Ovary (tissue), 9 donors: Measurements from ENCODE around the gene TBCD. TPM values are rescaled to one million over a fixed set of nuclear protein-coding genes. Genes with fewer than 3 reads are reported as not detected.

Source experiments
- DNase-seq, 5 donors: peaks; one replicate each; pipeline ENCODE4 v3.0.0-alpha.2; 2019 to 2020
- H3K27ac ChIP-seq, 2 donors: fragments of 200-600 bp; one replicate each; pipeline versions ENCODE4 v1.5.1 to v1.8.0; 2019 to 2022
- H3K27me3 ChIP-seq: fragments of 200-600 bp; one replicate; pipeline ENCODE4 v1.8.0; 2022
- H3K36me3 ChIP-seq: fragments of 200-600 bp; sonication (generic); one replicate; pipeline ENCODE4 v1.5.1; 2019
- H3K4me1 ChIP-seq: one replicate; pipeline ENCODE4 v1.8.1; 2013; ENCODE audit warnings: mild to moderate bottlenecking, moderate library complexity; ENCODE audit not compliant: insufficient read depth
- H3K4me3 ChIP-seq: fragments of 200-600 bp; sonication (generic); one replicate; pipeline ENCODE4 v1.5.1; 2017
- H3K9me3 ChIP-seq, 2 donors: fragments of 200-600 bp in 1 of 2; sonication (generic) in 1 of 2; one replicate each; pipeline versions ENCODE4 v1.5.1 to v1.8.1; 2013 to 2019; ENCODE audit warnings: mild to moderate bottlenecking in 1 of 2, moderate library complexity in 1 of 2
- CTCF ChIP-seq, 3 donors: fragments of 450-650 bp in 2 of 3; fragments of 200-600 bp in 1 of 3; IDR thresholded peaks; one replicate each; pipeline versions ENCODE4 v1.5.1 to v1.8.0; 2016 to 2022; ENCODE audit warnings: antibody characterized with exemption in 3 of 3, mild to moderate bottlenecking in 1 of 3
- EP300 ChIP-seq: sonication (generic); formaldehyde crosslinking; IDR thresholded peaks from one replicate; pipeline ENCODE4 v1.6.1; 2017; ENCODE audit warnings: antibody characterized with exemption
- POLR2A ChIP-seq: fragments of 450-650 bp; IDR thresholded peaks from one replicate; pipeline ENCODE4 v1.6.1; 2017; ENCODE audit warnings: antibody characterized with exemption, mild to moderate bottlenecking, moderate library complexity
- WGBS, 3 donors: extraction: QIAGEN DNeasy Blood & Tissue Kit in 1 of 3; methylation state at CpG; one replicate each; pipeline versions ENCODE4 v1.1.5 to v1.1.7; 2013 to 2017; 5-methylcytosine and 5-hydroxymethylcytosine counted together
- intact Hi-C, 4 donors: fragments of 100-400 bp; cut with DNase I; formaldehyde crosslinking; loops; one replicate each; pipeline versions ENCODE4 v1.11.0 to v1.15.1; 2022 to 2023
- polyA plus RNA-seq, 2 donors: library from polyadenylated mRNA; stranded (reverse); fragments of 200-250 nt in 1 of 2; fragments of 350-450 nt in 1 of 2; fragmentation: Illumina TruSeq in 1 of 2; extraction: RNeasy Lipid Tissue Mini Kit (QIAGEN cat#74804) in 1 of 2; gene quantifications; one replicate each; pipeline ENCODE4 v1.2.3, GENCODE V29; 2013 to 2014
- total RNA-seq, 7 donors: library from RNA; depleted of rRNA in 2 of 7; stranded (reverse); fragments of >200 nt in 2 of 7; fragmentation: NEBNext Ultra II Directional in 3 of 7; extraction: Animal tissue kit (Norgen Biotek cat#: 25700) in 3 of 7; gene quantifications; one replicate each; pipeline versions ENCODE4 v1.1.0 to v1.2.4, GENCODE V29; 2016 to 2023
- donor health status: DM: no; HTN: no; CAD: no; lungs with moderate emphysema.
- donor health status: DM: no; HTN: no; CAD: no.
- donor health status: Bipolar disorder and iron deficiency.
- donor health status: DM: yes; HTN: yes; CAD: no.
- donor health status: DM: no; HTN: no; CAD: no.
- donor health status: DM: yes; HTN: yes; CAD: no.

The TBCD gene
- total and polyA plus RNA-seq, 9 donors, result 29.2 to 88.3 (median 59.2) TPM

- Histone ChIP-seq H3K27me3 (no peaks in the 10 kb centered on the region), H3K4me3 (no peak overlapping the region), H3K9me3 (no peaks in the 10 kb centered on the region), H3K4me1 (peaks cover 5% of the 10 kb centered on the region), H3K27ac (no peak overlapping the region), H3K36me3 (no peaks in the 10 kb centered on the region)
- peak in 4 of 5 donors; percentile 4 to 30 (median 19) for DNase-seq
- 84 to 89% (median 88%) methylated on average over 28 of the region's 28 CpGs for WGBS, 3 donors
- intact Hi-C loops, result no loop called here
- TF ChIP-seq EP300, result no peak
- no peak for TF ChIP-seq POLR2A
- TF ChIP-seq CTCF (IDR thresholded peaks at IDR 0.05), result no peak
Measured at GRCh38 chr17:82932518-82933310, 180.8 kb downstream of the TBCD start.

DNA sequence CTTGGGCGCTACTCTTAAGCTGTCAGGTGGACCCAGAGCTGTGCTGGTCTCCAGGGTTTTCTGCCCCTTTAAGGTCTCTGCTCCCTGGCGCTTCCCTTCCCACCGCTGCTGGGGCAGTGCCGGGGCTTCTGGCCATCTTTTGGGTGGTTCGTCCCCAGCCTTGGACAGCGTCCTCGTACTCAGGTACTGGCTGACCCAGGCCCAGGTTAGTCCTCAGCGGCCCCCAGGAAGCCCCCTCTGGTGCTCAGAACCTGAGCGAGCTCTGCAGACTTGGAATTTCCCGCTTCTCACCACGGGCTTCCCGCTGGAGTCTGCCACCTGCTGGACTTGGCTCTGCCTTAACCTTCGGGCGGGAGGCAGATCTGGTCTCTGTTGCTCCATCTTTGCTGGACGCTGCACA is 182.0 kb downstream of the TBCD start:
- Histone ChIP-seq H3K9me3 (no peaks in the 10 kb centered on the region), H3K27ac (no peak overlapping the region), H3K36me3 (no peaks in the 10 kb centered on the region), H3K4me1 (peaks cover 5% of the 10 kb centered on the region), H3K27me3 (no peaks in the 10 kb centered on the region), H3K4me3 (no peak overlapping the region)
- WGBS, 3 donors, result 87 to 92% (median 91%) methylated on average over 15 of the region's 15 CpGs
- DNase-seq, result peak in 3 of 5 donors; percentile 5 to 26 (median 12)
- TF ChIP-seq POLR2A (no peak), EP300 (no peak), CTCF (IDR thresholded peaks at IDR 0.05) (no peak)
- intact Hi-C loops, result no loop called here

- TF ChIP-seq CTCF (IDR thresholded peaks at IDR 0.05) (no peak), POLR2A (no peak), EP300 (no peak)
- Histone ChIP-seq H3K4me1 (peaks cover 4% of the 10 kb centered on the region), H3K27me3 (no peaks in the 10 kb centered on the region), H3K4me3 (no peak overlapping the region), H3K27ac (no peak overlapping the region), H3K36me3 (no peaks in the 10 kb centered on the region), H3K9me3 (no peaks in the 10 kb centered on the region)
- WGBS, 3 donors, result 92 to 94% (median 92%) methylated on average over 27 of the region's 27 CpGs
- DNase-seq, result peak in 4 of 5 donors; percentile 3 to 19 (median 9)
- intact Hi-C loops, result no loop called here
Measured at GRCh38 chr17:82935966-82936767, 184.3 kb downstream of the TBCD start.

GRCh38 chr17:82936768-82937171 is 184.9 kb downstream of the TBCD start:
- TF ChIP-seq CTCF (IDR thresholded peaks at IDR 0.05) (no peak), EP300 (no peak), POLR2A (no peak)
- WGBS, 3 donors, result 91 to 95% (median 93%) methylated on average over 9 to 10 of the region's 10 CpGs
- H3K36me3 ChIP-seq, result no peaks in the 10 kb centered on the region
- no peaks in the 10 kb centered on the region for H3K27me3 ChIP-seq
- H3K9me3 ChIP-seq, result no peaks in the 10 kb centered on the region
- no peak overlapping the region for H3K4me3 ChIP-seq
- peak in 3 of 5 donors; percentile 5 to 23 (median 17) for DNase-seq
- H3K27ac ChIP-seq, result no peak overlapping the region
- intact Hi-C loops, result no loop called here
- no peaks in the 10 kb centered on the region for H3K4me1 ChIP-seq
